SIG-M5 (cell line): ENCODE results near the gene AP1G1.
"Not testable (repeated sequence)": the region's sequence is repeated elsewhere in the genome, so short reads cannot be mapped to it uniquely, and the experiment has no call there.

Experiments used
- DNase-seq: peaks from one replicate; lab custom pipeline; 2025; lab: John Stamatoyannopoulos, UW

Gene AP1G1

GRCh38 chr16:71808593-71809459 lies at the start of gene AP1G1:
Gene AP1G1, minus strand, starts transcription at chr16:71808834. Its CDS starts 19,355 bp downstream, at chr16:71789479.
- DNase-seq: peak; percentile 83

- DNase-seq: no peak
Observed at GRCh38 chr16:71855937-71856662, 47.5 kb upstream of the AP1G1 start.

- DNase-seq: no peak
Observed at GRCh38 chr16:71854369-71854948, 45.8 kb upstream of the AP1G1 start.

- no peak for DNase-seq
Observed at GRCh38 chr16:71853413-71853812, 44.8 kb upstream of the AP1G1 start.

- DNase-seq: no peak
Observed at GRCh38 chr16:71852561-71852960, 43.9 kb upstream of the AP1G1 start.

- DNase-seq: no peak
Observed at GRCh38 chr16:71852158-71852557, 43.5 kb upstream of the AP1G1 start.

- DNase-seq: no peak
Observed at GRCh38 chr16:71851746-71852145, 43.1 kb upstream of the AP1G1 start.

GRCh38 chr16:71848622-71849021 lies 40.0 kb upstream of the AP1G1 start:
- DNase-seq: no peak

GRCh38 chr16:71847096-71847495 lies 38.5 kb upstream of the AP1G1 start:
- no peak for DNase-seq

- DNase-seq: no peak
Observed at GRCh38 chr16:71846431-71846830, 37.8 kb upstream of the AP1G1 start.

GRCh38 chr16:71845639-71846430 lies 37.2 kb upstream of the AP1G1 start, which contains the start of gene ATXN1L:
Gene ATXN1L, plus strand, starts transcription at chr16:71845976. Its CDS starts 3,765 bp downstream, at chr16:71849741.
- DNase-seq: no peak

- no peak for DNase-seq
Observed at GRCh38 chr16:71843572-71843971, 34.9 kb upstream of the AP1G1 start.

- no peak for DNase-seq
Observed at GRCh38 chr16:71840052-71840451, 31.4 kb upstream of the AP1G1 start.

- no peak for DNase-seq
Observed at GRCh38 chr16:71837150-71837549, 28.5 kb upstream of the AP1G1 start.

- no peak for DNase-seq
Observed at GRCh38 chr16:71834291-71834690, 25.7 kb upstream of the AP1G1 start.

GRCh38 chr16:71832112-71832511 lies 23.5 kb upstream of the AP1G1 start:
- DNase-seq: not testable (repeated sequence)

GRCh38 chr16:71831698-71832097 lies 23.1 kb upstream of the AP1G1 start:
- DNase-seq: not testable (repeated sequence)

GRCh38 chr16:71830359-71830758 lies 21.7 kb upstream of the AP1G1 start:
- no peak for DNase-seq

- no peak for DNase-seq
Observed at GRCh38 chr16:71826533-71827017, 17.9 kb upstream of the AP1G1 start.

GRCh38 chr16:71817155-71817500 lies 8.5 kb upstream of the AP1G1 start:
- DNase-seq: not testable (repeated sequence)

GRCh38 chr16:71811261-71811803 lies 2.7 kb upstream of the AP1G1 start:
- DNase-seq: no peak

- not testable (repeated sequence) for DNase-seq
Observed at GRCh38 chr16:71810155-71810530, 1.5 kb upstream of the AP1G1 start.
